GM18867 (cell line): ENCODE measurements around the gene MED19.
"Not testable (repeated sequence)": the region's sequence is repeated elsewhere in the genome, so short reads cannot be mapped to it uniquely, and the experiment has no call there.

ENCODE experiments used
- ATAC-seq: cut with Tn5 transposase; IDR thresholded peaks from one replicate; pipeline ENCODE4 v1.9.1; 2021; ENCODE audit warnings: mild to moderate bottlenecking, moderate library complexity; ENCODE audit not compliant: unreplicated experiment

Gene MED19

DNA sequence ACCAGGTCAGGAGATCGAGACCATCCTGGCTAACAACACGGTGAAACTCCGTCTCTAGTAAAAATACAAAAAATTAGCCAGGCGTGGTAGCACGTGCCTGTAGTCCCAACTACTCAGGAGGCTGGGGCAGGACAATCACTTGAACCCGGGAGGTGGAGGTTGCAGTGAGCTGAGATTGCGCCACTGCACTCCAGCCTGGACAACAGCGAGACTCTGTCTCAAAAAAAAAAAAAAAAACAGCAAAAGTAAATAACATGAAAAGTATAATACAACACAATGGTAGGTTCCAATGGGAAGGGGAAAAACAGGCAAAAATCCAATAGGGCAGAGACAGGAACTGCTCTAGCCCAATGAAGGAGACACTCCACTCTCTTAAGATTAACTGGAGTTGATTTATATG lies 6.6 kb downstream of the MED19 start:
- not testable (repeated sequence) for ATAC-seq

DNA sequence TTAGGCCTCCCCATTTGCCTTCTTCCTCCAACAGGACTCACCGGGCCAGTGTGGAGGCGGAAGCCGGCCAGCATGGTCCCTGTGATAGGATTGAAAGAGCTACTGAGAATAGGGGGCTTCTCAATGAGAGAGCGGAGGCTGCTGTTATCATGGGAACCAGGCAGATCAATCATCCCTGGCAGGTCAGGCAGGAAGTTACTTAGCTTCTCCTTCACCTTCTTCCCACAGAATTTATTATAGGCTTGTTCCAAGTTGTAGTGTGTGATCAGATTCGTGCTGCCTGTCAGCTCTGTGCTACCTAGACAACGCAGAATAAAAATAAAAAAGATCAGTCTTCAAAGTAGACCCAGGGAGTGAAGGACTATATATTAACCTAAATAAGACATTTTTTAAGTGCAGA lies 7.1 kb downstream of the MED19 start:
- no peak for ATAC-seq

DNA sequence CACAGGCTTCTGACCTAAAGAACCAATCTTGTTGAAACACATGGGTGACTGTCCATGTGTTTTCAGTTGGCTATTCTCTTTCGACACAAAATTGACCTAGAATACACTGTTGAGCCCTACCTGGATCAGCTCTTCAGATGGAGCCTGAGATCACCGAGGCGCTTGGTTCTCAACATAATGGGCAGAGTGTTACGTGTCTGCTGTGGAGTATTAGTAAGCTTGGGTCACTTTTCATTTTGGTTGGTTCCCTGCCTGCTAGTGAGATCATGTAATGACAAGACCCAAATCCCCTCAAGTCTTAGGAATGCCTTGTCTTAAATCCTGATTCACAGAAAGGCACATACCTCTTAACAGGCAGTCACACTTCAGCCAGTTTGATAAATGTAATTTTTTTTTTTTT lies 8.7 kb downstream of the MED19 start:
- ATAC-seq = no peak

DNA sequence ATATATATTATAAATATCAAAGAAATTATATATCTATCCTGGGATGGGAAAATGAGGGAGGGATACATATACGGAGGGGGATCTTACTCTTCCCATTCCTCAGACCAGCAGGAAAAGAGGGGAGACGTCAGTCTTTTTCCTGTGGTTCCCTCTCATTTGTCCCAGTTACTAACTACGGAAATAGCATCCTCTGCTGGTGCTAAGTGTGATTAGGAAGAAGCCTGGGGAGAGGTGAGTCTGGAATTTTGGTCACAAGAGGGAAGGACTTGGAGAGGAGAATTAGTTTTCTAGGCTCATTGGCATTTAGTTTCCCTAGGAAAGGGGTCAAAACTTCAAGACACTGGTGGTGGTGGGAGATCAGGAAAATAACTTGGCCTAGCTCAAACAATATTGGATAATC lies 11.6 kb downstream of the MED19 start:
- ATAC-seq = no peak

DNA sequence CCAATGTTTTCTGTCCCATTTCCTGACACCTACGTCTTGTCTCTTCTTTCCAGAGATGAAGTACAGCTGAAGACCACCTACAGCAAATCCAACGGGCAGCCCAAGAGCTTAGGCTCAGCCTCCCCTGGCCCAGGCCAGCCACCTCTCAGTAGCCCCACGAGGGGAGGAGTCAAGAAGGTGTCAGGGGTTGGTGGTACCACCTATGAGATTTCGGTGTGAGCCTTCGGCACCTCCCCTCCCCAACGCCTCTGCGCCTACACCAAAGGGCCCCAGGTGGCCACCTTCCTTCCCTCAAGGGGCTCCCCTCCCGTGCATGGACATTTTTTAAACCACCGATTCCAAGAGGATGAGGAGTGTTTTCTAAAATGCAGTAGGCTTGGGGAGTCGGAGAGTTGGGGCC lies 12.2 kb downstream of the MED19 start:
- no peak for ATAC-seq

DNA sequence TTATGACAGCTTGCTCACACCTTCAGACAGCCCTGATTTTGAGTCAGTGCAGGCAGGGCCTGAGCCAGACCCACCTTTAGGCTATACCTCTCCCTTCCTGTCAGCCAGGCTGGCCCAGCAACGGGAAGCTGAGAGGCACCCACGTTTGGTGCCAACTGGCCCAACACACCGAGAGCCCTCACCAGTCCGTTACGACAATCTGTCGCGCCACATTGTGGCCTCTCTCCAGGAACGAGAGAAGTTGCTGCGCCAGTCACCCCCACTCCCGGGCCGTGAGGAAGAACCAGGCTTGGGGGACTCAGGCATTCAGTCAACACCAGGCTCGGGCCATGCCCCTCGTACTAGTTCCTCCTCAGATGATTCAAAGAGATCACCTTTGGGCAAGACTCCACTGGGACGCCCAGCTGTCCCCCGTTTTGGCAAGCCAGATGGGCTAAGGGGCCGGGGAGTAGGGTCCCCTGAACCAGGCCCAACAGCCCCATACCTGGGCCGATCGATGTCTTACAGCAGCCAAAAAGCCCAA lies 13.1 kb downstream of the MED19 start:
- ATAC-seq = no peak

DNA sequence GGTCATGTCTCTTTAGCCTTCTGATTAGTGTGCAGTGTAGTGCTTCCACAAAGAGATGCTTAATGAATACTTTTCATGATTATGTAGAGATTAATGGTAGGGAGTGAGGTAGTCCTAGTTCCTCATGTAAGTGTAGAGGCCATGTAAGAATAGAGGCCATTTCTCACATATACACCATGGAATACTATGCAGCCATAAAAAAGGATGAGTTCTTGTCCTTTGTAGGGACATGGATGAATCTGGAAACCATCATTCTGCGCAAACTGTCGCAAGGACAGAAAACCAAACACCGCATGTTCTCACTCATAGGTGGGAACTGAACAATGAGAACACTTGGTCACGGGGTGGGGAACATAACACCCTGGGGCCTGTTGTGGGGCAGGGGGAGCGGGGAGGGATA lies 21.5 kb downstream of the MED19 start:
- ATAC-seq = not testable (repeated sequence)

DNA sequence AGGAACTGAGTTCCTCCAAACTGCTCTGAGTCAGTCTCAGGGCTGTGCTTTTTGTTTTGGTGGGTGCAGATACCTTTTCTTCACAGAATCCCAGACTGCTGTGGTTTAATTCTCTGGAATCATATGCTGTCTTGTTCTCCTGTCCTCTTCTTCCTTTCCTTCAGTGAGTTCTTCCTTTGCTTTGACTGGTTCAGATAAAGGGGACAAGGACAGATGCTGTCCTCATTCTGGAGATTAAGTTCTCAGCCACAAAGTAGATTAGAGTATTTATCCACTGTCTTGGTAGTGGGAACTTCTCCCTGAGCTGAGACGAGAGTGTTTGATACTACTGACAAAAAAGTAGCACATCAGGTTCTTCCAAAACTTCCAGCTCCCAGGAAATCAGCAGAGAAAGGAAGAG lies 30.8 kb downstream of the MED19 start:
- no peak for ATAC-seq

DNA sequence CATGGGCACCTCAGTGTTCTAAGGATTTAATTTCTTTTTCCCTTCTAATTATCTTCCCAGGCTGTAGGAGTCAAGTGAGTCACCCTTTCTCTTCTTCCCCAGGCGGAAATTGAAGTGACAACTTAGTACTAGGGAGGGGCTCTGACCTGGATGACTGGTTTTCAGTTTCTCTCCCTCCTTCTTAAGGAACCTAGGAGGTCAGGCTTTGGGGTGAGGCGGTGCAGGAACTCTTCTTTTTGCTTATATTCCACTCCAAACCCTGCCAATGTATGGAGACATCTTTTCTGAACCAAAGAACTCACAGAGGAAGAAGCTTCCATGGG lies 31.5 kb downstream of the MED19 start:
- peak; percentile 23 for ATAC-seq

DNA sequence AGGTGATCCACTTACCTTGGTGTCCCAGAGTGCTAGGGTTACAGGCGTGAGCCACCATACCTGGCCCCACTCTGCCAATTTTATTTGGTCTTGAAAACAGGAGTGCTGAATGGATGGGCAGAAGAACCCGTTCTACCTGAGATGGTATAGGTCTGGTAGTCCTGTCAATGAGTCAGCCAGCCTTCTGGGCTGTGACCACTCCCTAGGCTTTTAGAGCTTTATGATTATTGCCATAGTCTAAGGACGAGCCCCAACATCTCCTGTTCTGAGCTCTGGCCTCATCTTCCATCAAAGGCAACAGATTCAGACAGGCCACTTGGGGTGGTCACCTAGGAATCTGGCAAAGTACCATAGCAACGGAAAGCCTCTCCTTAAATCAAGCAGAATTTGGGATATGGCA lies 32.6 kb downstream of the MED19 start:
- ATAC-seq = no peak

DNA sequence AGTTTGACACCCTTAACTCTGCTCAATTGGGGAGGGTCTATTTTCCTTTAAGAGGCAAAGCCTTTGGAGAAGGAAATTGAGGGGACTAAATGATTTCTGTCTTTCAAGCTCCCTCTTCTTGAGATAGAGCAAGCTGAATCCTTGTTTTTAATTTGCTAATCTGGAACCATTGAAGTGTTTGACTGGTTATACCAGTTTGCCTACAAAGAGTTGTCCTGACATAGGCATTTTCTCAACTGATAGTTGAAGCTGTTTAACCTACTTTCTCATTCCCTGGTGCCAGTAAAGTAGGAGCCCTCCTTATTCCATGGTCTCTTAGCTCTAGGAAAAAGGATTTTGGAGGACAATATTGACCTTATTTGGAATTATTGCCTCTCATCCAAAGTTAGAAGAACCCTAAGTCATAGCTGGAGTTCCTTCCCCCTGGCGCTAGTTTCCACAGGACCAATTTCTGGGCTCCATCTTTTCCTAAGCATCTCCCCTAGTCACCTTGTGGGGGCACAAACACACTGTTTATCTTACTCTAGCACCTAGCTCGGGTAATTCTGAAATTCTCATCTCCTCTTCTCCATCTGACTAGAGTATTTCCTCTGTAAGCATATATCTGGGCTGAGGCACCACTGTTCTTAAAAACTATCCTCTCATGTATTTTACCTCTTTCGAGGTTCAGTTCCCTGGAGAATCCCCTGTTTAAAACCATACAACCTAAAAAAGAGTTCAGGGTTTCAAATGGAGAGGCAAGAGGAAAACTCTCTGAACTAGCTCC lies 36.7 kb downstream of the MED19 start:
- no peak for ATAC-seq

DNA sequence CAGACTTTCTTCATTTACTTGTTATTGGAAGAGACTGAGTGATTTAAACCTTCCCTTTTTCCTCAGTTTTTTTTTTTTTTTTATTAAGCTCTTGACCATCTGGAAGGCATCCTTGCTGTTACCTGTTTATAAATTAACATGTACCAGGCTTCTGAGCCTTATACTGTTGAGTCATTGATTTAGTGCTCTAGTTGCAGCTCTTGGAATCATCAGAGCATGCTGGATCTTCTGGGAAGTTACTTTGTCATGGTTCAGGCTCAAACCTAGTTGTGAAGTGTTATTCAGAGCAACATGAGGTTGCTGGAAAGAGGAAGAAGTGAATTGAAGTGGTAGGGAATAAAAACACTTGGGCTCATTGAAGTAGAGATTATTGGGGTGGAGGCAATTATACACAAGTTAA lies 37.8 kb downstream of the MED19 start:
- ATAC-seq = no peak

DNA sequence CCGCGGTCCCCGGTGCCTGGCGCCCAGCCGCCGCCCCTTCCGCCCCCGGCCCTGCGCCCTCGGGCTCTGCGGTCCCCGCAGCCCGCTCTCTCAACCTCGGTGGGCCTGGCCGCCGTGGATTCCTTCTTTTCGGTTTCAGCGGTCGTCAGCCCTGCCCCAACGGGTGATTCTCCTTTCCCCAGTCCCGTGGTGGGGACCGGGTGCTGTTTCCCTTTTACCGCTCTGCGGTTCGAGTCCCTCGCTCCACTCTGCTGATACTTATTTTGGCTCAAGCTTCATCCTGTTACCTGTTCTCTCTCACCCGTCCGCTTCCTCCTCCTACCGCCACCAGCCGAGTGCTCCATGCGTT lies 43.6 kb downstream of the MED19 start:
- peak; percentile 15 for ATAC-seq

DNA sequence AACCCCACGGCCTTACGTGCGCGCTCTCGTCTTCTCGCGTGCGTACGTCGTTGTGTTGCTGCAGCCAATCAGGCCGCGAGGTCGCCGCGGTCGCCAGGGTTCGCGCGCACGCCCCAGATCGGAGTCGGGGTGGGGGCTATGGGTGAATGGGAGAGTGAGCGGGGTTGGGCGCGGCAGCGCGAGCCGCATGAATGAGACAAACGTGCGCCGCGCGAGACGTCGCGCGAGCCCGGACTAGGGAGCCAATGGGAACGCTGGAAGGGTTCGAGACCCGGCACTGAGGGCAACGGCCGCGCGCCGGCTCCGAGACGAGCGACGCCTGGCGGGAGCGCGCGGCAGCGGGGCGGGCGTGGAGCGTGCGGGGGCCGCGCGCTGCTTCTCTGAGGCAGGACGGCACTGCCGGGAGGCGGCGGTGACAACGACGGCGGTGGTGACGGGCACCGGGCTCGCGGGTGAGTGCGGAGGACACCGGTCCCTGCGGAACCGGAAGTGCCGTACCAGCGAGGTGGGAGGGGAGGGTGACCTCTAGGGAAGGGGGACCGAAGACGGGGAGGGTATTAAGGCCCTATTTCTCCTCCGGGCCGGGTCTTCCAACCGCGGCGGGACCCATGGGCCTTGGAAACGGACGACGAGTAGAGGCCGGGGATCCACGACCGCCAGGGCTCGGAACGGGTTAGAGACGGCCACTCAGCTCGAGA lies 44.1 kb downstream of the MED19 start, which contains the start of gene ZDHHC5:
ZDHHC5 (plus strand) TSS at position 379 of the 698 bp plus-strand sequence. CDS start 4,977 bp downstream, outside the sequence.
- ATAC-seq = peak; percentile 79

DNA sequence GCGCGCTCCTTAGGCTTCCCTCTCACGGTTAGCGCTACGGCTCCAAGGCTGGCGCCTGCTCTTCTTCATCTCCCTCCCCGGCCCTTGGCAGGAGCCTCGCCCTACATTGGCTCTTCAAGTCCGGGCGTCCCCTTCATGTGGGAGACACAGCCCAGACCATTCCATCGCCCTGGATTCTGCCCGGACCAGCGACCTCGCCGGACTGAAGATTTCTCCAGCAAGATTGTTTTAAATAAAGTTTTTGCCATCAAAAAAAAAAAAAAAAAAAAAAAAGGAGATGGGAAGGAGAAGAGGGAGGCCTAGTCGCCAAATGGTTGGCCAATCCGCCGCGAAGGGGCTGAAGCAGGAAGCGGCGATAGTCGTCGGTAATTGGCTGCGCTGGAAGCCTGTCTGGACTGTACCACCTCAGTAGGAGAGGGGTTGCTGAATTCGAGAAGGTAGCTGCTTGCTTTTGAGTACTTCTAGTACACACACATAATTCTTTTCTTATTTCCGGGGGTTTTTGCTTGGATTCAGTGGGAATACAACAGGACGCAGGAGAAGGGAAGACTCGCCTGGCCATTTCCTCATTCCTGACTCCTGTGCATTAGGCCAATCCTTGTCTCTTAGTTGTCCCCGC lies 44.8 kb downstream of the MED19 start:
- peak; percentile 68 for ATAC-seq

DNA sequence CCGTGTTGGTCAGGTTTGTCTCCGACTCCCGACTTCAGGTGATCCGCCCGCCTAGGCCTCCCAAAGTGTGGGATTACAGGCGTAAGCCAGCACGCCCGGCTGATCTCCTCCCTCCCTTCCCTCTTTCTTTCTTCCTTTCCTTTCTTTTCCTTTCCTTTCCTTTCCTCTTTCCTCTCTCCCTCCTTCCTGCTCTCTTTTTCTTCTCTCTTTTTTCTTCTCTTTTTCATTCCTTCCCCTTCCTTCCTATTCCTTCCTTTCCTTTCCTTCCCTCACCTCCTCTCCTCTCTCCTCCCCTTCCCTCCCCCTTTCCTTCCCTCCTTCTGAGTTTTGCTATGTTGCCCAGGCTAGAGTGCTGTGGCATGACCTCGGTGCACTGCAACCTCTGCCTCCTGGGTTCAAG lies 48.0 kb downstream of the MED19 start:
- no peak for ATAC-seq

DNA sequence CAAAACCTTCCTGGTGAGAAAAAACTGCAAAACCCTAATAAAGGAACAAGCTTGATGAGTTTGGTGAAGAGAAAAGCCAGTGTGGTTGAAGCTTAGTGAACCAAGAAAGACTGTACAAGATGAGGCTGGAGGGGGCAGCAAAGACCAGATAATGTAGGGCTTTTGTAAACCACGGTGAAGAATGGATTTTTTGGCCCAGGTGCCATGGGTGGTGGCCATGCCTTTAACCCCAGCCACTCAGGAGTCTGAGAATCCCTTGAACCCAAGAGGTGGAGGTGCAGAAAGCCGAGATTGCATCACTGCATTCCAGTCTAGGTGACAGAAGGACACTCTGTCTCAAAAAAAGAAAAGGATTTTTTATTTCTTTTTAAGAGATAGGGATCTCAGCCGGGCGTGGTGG lies 49.1 kb downstream of the MED19 start:
- ATAC-seq = no peak

DNA sequence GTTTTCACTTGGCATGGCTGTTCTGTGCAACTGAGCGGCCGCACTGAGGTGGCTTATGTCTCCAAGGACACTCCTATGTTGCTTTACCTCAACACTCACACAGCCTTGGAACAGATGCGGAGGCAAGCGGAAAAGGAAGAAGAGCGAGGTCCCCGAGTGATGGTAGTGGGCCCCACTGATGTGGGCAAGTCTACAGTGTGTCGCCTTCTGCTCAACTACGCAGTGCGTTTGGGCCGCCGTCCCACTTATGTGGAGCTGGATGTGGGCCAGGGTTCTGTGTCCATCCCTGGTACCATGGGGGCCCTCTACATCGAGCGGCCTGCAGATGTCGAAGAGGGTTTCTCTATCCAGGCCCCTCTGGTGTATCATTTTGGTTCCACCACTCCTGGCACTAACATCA lies 52.3 kb downstream of the MED19 start:
- no peak for ATAC-seq

DNA sequence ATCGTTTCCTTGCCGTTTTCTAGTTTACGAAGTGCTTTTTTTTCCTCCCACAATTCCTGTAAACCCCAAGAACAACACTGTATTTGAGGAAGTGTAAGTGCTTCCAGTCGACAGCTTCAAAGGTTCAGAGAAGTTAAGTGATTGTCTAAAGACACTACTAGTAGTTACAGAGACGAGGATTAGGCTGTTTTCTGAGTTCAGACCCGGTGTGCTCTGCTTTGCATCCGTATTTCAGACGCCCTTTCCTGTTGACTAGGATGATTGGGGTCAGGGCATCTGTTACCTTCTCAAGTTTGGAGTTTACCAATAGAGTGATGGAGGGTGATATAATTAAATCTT lies 54.0 kb downstream of the MED19 start:
- no peak for ATAC-seq

DNA sequence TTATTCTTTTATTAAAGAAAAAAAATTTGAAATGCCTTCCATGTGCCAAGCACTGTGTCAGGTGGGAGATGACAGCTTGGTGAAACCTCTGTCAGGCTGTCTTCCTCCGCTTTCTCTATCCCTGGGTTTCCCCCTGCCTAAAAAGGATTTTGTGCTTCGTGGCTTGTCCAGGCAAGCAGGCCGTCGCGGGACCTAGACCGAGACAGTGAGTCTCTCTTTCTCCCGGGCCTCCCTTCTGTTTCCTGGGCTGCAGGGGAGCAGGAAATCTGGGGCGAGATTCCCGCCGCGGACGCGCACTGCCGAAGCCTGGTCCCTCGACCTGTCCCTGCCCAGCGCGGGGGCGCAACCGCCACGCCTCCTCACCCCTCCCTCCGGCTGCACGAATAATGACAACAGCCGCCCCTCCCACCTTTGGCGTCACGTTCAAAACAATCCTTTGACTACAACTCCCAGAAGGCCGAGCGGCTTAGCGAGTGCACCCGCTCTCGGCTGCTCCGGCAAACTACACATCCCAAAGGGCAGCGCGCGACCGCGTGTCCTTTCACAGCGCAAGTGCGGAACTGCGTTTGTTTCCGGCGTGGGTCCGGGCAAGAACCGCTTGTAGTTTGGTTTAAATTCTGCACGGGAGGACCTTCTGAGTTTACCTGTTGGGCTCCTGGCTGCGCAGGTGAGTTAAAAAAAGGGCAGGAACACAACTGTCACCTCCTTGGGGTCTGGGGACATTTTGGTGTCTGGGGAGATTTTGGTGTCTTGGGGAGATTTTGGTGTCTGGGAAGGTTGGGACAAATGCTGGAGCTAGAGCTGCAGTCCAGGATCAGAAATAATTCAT lies 54.6 kb downstream of the MED19 start, which contains the start of gene CLP1:
CLP1 (plus strand) TSS at position 569 of the 829 bp plus-strand sequence. CDS start 1,715 bp downstream, outside the sequence.
- peak; percentile 99 for ATAC-seq

DNA sequence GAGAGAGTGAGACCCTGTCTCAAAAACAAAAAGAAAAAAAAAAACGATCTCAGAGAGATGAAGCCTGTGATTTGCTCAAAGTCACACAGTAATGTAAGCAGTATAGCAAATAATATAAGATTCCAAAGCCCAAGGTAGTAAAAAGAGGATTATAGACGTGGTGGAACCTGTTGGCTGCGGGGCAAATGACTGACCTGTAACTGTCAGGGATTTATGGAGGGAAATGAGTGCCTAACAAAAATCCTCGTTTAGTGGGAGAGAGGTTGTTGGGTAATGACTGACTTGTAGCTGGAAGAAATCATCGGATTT lies 55.2 kb downstream of the MED19 start:
- ATAC-seq = no peak
